ENCODE data around the gene VILL.

Gene VILL

GRCh38 chr3:38002291-38002876, 11.8 kb downstream of the VILL start:
- no peak for TF ChIP-seq CTCF (IDR thresholded peaks at IDR 0.05; ENCODE audit: borderline replicate concordance, control extremely low read depth, extremely low read depth, insufficient read depth, missing control alignments)
- DNase-seq (ENCODE audit: low spot score) = no peak
- in situ Hi-C loops (cut with MboI; ENCODE audit: low sequenced_read_pairs, unreplicated experiment) = no loop called here

DNA sequence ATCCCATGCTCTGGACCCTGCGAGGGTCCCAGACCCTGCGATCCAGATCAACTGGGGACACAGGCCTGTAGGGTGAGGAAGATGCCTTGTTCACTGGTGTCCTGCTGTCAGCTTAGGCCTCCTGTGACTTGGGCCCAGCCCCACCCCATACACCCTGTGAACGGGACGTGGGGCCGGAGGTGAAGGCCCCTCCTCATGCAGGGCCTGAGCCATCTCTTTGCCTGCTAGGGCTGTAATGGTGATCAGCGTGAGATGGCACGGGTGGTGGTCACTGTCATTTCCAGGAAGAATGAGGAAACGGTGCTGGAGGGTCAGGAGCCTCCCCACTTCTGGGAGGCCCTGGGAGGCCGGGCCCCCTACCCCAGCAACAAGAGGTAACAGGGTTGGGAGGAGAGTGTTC, 12.4 kb downstream of the VILL start:
- TF ChIP-seq CTCF (IDR thresholded peaks at IDR 0.05; ENCODE audit: borderline replicate concordance, control extremely low read depth, extremely low read depth, insufficient read depth, missing control alignments) = no peak
- in situ Hi-C loops (cut with MboI; ENCODE audit: low sequenced_read_pairs, unreplicated experiment) = no loop called here
- DNase-seq (ENCODE audit: low spot score) = no peak

DNA sequence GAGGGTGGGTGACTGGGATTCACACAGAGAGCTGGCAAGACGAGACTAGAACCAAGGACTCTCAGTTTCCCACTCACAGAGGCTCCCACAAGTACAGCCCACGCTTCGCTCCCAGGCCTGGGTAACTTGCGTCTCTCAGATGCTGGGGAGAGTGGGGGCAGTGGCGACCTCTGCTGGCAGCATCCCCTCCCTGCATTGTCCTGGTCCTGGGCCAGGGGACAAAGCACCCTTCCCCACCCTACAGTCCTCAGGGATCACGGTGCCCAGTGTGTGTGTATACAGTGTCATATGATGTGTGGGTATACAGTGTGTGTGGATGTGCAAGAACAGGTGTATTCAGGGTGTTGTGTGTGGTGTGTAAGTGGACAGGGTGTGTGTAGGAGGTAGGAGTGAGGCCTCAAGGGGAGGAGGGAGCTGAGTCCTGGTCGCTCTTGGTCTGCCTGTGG, 12.8 kb downstream of the VILL start:
- peak; percentile 84 for TF ChIP-seq CTCF (IDR thresholded peaks at IDR 0.05; ENCODE audit: borderline replicate concordance, control extremely low read depth, extremely low read depth, insufficient read depth, missing control alignments)
- peak; percentile 76 for DNase-seq (ENCODE audit: low spot score)
- in situ Hi-C loops (cut with MboI; ENCODE audit: low sequenced_read_pairs, unreplicated experiment) = no loop called here

GRCh38 chr3:38003817-38004414, 13.3 kb downstream of the VILL start:
- TF ChIP-seq CTCF (IDR thresholded peaks at IDR 0.05; ENCODE audit: borderline replicate concordance, control extremely low read depth, extremely low read depth, insufficient read depth, missing control alignments) = no peak
- in situ Hi-C loops (cut with MboI; ENCODE audit: low sequenced_read_pairs, unreplicated experiment) = no loop called here
- DNase-seq (ENCODE audit: low spot score) = no peak

GRCh38 chr3:38004415-38005075, 14.0 kb downstream of the VILL start:
- in situ Hi-C loops (cut with MboI; ENCODE audit: low sequenced_read_pairs, unreplicated experiment) = no loop called here
- TF ChIP-seq CTCF (IDR thresholded peaks at IDR 0.05; ENCODE audit: borderline replicate concordance, control extremely low read depth, extremely low read depth, insufficient read depth, missing control alignments) = peak; percentile 50
- DNase-seq (ENCODE audit: low spot score) = peak; percentile 67

DNA sequence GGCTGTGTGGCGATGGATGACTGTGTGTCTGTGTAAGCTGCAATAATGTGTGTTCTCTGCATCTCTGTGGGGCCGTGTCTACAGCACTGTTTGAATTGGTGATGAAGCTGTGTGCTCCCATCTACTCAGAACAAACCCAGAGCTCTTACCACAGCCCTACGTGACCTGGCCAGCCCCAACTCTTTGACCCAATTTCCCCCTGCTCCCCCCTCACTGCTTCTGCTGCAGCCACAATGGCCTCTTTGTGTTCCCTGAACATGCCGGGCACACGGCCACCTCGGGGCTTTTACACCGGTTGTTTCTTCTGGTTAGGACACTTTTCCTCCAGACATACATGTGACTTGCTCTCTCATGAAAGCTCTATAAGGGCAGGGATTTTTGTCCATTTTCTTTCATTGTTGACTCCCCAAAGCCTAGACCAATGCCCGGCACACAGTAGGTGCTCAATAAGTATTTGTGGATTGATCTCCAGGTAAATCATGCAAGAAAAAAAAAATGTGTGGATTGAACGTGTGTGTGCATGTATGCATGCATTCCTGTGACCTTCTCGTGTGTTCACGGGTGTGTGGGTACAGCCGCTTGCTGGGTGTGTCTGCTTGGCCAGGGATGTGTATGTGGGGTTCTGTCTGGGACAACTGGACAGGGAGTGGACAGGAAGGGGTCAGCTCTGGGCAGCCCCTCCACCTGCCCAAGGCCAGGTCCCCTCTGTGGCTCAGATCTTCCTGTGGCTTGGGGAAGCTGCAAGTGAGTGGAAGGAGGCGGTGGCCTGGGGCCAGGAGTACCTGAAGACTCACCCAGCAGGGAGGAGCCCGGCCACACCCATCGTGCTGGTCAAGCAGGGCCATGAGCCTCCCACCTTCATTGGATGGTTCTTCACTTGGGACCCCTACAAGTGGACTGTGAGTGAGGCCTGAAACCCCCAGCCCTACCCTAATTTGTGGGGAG, 14.8 kb downstream of the VILL start:
- DNase-seq (ENCODE audit: low spot score) = no peak
- in situ Hi-C loops (cut with MboI; ENCODE audit: low sequenced_read_pairs, unreplicated experiment) = no loop called here
- TF ChIP-seq CTCF (IDR thresholded peaks at IDR 0.05; ENCODE audit: borderline replicate concordance, control extremely low read depth, extremely low read depth, insufficient read depth, missing control alignments) = no peak

Data from GM13976 (cell line).